Endothelial cell of umbilical vein (primary cell): ENCODE measurements around the gene RBM33. TPM values are rescaled to one million over a fixed set of nuclear protein-coding genes. Genes with fewer than 3 reads are reported as not detected.

Source experiments
- BruUV-seq: library from RNA; stranded (reverse); fragments of 400-500 nt; replicated peaks from 2 replicates; lab custom pipeline; 2021; lab: Mats Ljungman, UMichigan
- CTCF ChIA-PET: fragments of 300-600, 350-600 bp; sonication (Branson Sonifier 250); formaldehyde crosslinking; loops from one replicate; lab custom pipeline; 2021; ENCODE audit warnings: antibody characterized with exemption, inconsistent platforms; lab: Charles Lee
- POLR2A ChIA-PET: fragments of 300-600, 350-600 bp; sonication (Branson Sonifier 250); formaldehyde crosslinking; loops from one replicate; lab custom pipeline; 2021; ENCODE audit warnings: antibody characterized with exemption, inconsistent platforms; lab: Charles Lee
- DNase-seq: peaks from one replicate; pipeline ENCODE4 v3.0.0-alpha.2; 2011; ENCODE audit warnings: low read depth, low spot score
- FAIRE-seq: peaks from 2 replicates; lab custom pipeline; 2011; peaks lifted over from hg19 to GRCh38; lab: Jason Lieb, UNC
- H2AFZ ChIP-seq: 2 replicates; pipeline ENCODE4 v1.6.0; 2012; ENCODE audit warnings: low read depth, low read length, control low read depth, inconsistent platforms
- H3K27ac ChIP-seq: 2 replicates; pipeline ENCODE4 v1.5.1; 2011; ENCODE audit warnings: low read depth, mild to moderate bottlenecking, control low read depth, low read length, moderate library complexity; ENCODE audit not compliant: insufficient read depth
- H3K27me3 ChIP-seq, 2 experiments: 2 replicates each; pipeline versions ENCODE4 v1.6.0 to v1.6.1; 2011; ENCODE audit warnings: low read length in 2 of 2, mixed read lengths in 1 of 2; ENCODE audit not compliant: control insufficient read depth in 2 of 2, insufficient read depth in 2 of 2
- H3K36me3 ChIP-seq, 2 experiments: 2 replicates in 1 of 2; 3 replicates in 1 of 2; pipeline ENCODE4 v1.5.1; 2011; ENCODE audit warnings: low read length in 2 of 2, mild to moderate bottlenecking in 1 of 2, moderate library complexity in 1 of 2; ENCODE audit not compliant: control insufficient read depth in 2 of 2, insufficient read depth in 2 of 2; ENCODE audit errors: extremely low read depth in 1 of 2
- H3K4me1 ChIP-seq: 3 replicates; pipeline ENCODE4 v1.5.1; 2011; ENCODE audit warnings: mild to moderate bottlenecking, low read length; ENCODE audit not compliant: control insufficient read depth, insufficient read depth; ENCODE audit errors: extremely low read depth
- H3K4me2 ChIP-seq: 2 replicates; pipeline ENCODE4 v1.6.1; 2011; ENCODE audit warnings: low read length, control low read depth, mixed read lengths; ENCODE audit not compliant: insufficient read depth
- H3K4me3 ChIP-seq, 3 experiments: fragments of 200-600 bp in 1 of 3; sonication (generic), shearing (Covaris generic) in 1 of 3; replicated peaks in 1 of 3; 2 replicates each; pipeline ENCODE4 v1.5.1; 2011 to 2016; ENCODE audit warnings: control low read depth in 3 of 3, low read length in 3 of 3, mild to moderate bottlenecking in 2 of 3, inconsistent platforms in 1 of 3, low read depth in 1 of 3, moderate library complexity in 1 of 3; ENCODE audit not compliant: insufficient read depth in 1 of 3
- H3K79me2 ChIP-seq: 2 replicates; pipeline ENCODE4 v1.6.0; 2012; ENCODE audit warnings: low read length, inconsistent platforms; ENCODE audit not compliant: control insufficient read depth, insufficient read depth
- H3K9ac ChIP-seq: replicated peaks from 2 replicates; pipeline ENCODE3; 2011; ENCODE audit warnings: low read length, control low read depth; ENCODE audit not compliant: insufficient read depth; ENCODE audit errors: extremely low read depth
- H3K9me1 ChIP-seq: replicated peaks from 3 replicates; pipeline ENCODE4 v1.6.0; 2011; ENCODE audit warnings: mild to moderate bottlenecking, low read length; ENCODE audit not compliant: control insufficient read depth, insufficient read depth; ENCODE audit errors: extremely low read depth
- H3K9me3 ChIP-seq: replicated peaks from 2 replicates; pipeline ENCODE4 v1.5.1; 2012; ENCODE audit warnings: low read length, inconsistent platforms; ENCODE audit not compliant: control insufficient read depth, insufficient read depth
- H4K20me1 ChIP-seq: replicated peaks from 2 replicates; pipeline ENCODE3; 2011; ENCODE audit warnings: mild to moderate bottlenecking, low read length; ENCODE audit not compliant: control insufficient read depth, insufficient read depth; ENCODE audit errors: extremely low read depth
- EZH2 ChIP-seq: IDR thresholded peaks from 2 replicates; pipeline ENCODE4 v1.6.1; 2012; ENCODE audit warnings: borderline replicate concordance, low read depth, mild to moderate bottlenecking, moderate library complexity, low read length, inconsistent platforms; ENCODE audit not compliant: severe bottlenecking
- FOS ChIP-seq: IDR thresholded peaks from 2 replicates; pipeline ENCODE4 v1.6.1; 2011; ENCODE audit warnings: mild to moderate bottlenecking, low read length, moderate library complexity, borderline replicate concordance; ENCODE audit not compliant: insufficient read depth
- GATA2 ChIP-seq: IDR thresholded peaks from 2 replicates; pipeline ENCODE4 v1.7.0; 2011; ENCODE audit warnings: low read depth, mild to moderate bottlenecking, moderate library complexity, mixed read lengths, low read length; ENCODE audit not compliant: insufficient read length, insufficient read depth
- JUN ChIP-seq: IDR thresholded peaks from 2 replicates; pipeline ENCODE4 v1.6.1; 2011; ENCODE audit warnings: borderline replicate concordance, low read depth; ENCODE audit not compliant: insufficient read length, insufficient read depth
- MYC ChIP-seq: IDR thresholded peaks from one replicate; pipeline ENCODE4 v1.6.1; 2011; ENCODE audit warnings: mild to moderate bottlenecking, low read depth, low read length
- POLR2A ChIP-seq: IDR thresholded peaks from 2 replicates; pipeline ENCODE4 v1.6.1; 2012; ENCODE audit warnings: low read depth, mild to moderate bottlenecking, control low read depth, low read length
- POLR2AphosphoS5 ChIP-seq: IDR thresholded peaks from 2 replicates; pipeline ENCODE4 v1.6.1; 2012; ENCODE audit warnings: low read depth, mild to moderate bottlenecking, control low read depth, low read length, moderate library complexity; ENCODE audit not compliant: insufficient read depth
- dilution Hi-C: fragments of 300-500 bp; cut with MboI; formaldehyde crosslinking; loops from one replicate; pipeline ENCODE4 v1.15.0; 2019; ENCODE audit warnings: low sequenced_read_pairs; ENCODE audit not compliant: extremely low pct_ligation_motif_present
- intact Hi-C: fragments of 100-400 bp; cut with micrococcal nuclease; formaldehyde crosslinking; loops from one replicate; pipeline ENCODE4 v1.10.0; 2022
- polyA plus RNA-seq, 4 experiments: library from polyadenylated mRNA; depleted of rRNA in 3 of 4; stranded (reverse) in 3 of 4; unstranded in 1 of 4; fragments of >200 nt; gene quantifications; 2 replicates each; pipeline versions ENCODE4 v1.2.1 to v1.2.3, GENCODE V29; 2011 to 2012; ENCODE audit warnings: missing spikeins in 1 of 4
- total RNA-seq: library from RNA; stranded (reverse); gene quantifications from 2 replicates; pipeline ENCODE4 v1.2.3, GENCODE V29; 2021
- TF ChIP-seq, protein P1 (sequence below), 2 donors: IDR thresholded peaks; 1 replicate in 1 of 2; 2 replicates in 1 of 2; pipeline ENCODE4 v1.5.1; 2011; ENCODE audit warnings: low read length in 2 of 2, mild to moderate bottlenecking in 2 of 2, moderate library complexity in 2 of 2, control low read depth in 1 of 2, inconsistent platforms in 1 of 2, low read depth in 1 of 2; ENCODE audit not compliant: insufficient read depth in 1 of 2; ENCODE audit errors: extremely low read depth in 1 of 2
- TF ChIP-seq, protein P2 (sequence below): IDR thresholded peaks from 2 replicates; pipeline ENCODE4 v1.6.1; 2011; ENCODE audit not compliant: insufficient read depth, insufficient read length

Gene RBM33
- total and polyA plus RNA-seq, 2 donors (not counting 3 experiments of a cell fraction or from before 2014, with no cell fraction given): 16.2 to 68.2 TPM

DNA sequence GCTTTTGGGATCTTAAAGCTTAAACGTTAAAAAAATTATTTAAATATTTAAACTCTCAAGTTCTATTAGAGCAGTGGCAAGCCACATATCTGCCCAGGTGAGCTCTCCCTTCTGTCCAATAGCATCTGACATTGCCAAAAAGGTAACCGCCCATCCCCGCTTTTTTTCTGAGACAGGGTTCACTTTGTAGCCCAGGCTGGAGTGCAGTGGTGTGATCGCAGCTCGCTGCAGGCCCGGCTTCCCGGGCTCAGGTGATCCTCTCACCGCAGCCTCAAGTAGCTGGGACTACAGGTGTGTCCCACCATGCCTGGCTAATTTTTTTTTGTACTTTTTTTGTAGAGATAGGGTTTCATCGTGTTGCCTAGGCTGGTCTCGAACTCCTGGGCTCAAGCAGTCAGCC is 83.2 kb downstream of the RBM33 start:
- H3K9me1 ChIP-seq: no peaks in the 10 kb centered on the region
- no TSS peak for BruUV-seq
- FAIRE-seq (no peak), DNase-seq (no peak)
- ChIA-PET POLR2A (no interaction called here), CTCF (interaction anchor here (1.8 kb wide), 1 partner anchor 129 kb away, joined by 12 read pairs; no protein-coding TSS in a partner anchor)
- TF ChIP-seq, protein P1, sequence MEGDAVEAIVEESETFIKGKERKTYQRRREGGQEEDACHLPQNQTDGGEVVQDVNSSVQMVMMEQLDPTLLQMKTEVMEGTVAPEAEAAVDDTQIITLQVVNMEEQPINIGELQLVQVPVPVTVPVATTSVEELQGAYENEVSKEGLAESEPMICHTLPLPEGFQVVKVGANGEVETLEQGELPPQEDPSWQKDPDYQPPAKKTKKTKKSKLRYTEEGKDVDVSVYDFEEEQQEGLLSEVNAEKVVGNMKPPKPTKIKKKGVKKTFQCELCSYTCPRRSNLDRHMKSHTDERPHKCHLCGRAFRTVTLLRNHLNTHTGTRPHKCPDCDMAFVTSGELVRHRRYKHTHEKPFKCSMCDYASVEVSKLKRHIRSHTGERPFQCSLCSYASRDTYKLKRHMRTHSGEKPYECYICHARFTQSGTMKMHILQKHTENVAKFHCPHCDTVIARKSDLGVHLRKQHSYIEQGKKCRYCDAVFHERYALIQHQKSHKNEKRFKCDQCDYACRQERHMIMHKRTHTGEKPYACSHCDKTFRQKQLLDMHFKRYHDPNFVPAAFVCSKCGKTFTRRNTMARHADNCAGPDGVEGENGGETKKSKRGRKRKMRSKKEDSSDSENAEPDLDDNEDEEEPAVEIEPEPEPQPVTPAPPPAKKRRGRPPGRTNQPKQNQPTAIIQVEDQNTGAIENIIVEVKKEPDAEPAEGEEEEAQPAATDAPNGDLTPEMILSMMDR (IDR thresholded peaks at IDR 0.05; ENCODE audit: extremely low read depth in 1 of 2, insufficient read depth in 1 of 2, low read depth in 1 of 2, low read length in 2 of 2): no peak
- no peak for TF ChIP-seq POLR2AphosphoS5
- no peak for TF ChIP-seq GATA2
- no peak for TF ChIP-seq FOS
- TF ChIP-seq JUN: no peak
- peaks cover 3% of the 10 kb centered on the region for H4K20me1 ChIP-seq
- H3K4me2 ChIP-seq: no peak overlapping the region
- dilution Hi-C loops (no loop called here), intact Hi-C loops (no loop called here)
- H3K4me3 ChIP-seq: no peak overlapping the region
- H3K4me1 ChIP-seq: no peaks in the 10 kb centered on the region
- H3K79me2 ChIP-seq: peaks cover 12% of the 10 kb centered on the region
- no peak overlapping the region for H3K27ac ChIP-seq
- no peaks in the 10 kb centered on the region for H3K27me3 ChIP-seq
- no peak overlapping the region for H3K9ac ChIP-seq
- H2AFZ ChIP-seq: no peak overlapping the region
- peaks cover 0 to 6% of the 10 kb centered on the region in 2 experiments for H3K36me3 ChIP-seq
- no peaks in the 10 kb centered on the region for H3K9me3 ChIP-seq

DNA sequence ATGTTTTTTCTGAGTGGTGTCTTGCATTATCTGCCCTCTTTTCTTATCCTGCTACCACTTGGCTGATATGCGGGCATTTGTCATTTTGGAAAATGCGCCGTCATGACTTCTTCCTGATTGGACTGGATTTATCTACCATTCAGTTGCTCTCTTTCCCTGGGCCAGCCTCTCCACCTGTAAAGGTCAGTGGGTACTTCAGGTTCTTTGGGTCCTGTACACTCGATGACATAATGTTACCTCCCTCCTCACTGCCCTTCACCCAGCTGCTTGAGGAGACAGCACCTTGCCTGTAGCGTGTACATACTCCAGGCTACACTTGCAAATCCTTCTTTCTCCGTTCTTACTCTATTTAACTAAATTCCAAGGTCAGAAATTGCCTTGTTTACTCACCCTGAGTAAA is 83.7 kb downstream of the RBM33 start:
- BruUV-seq: no TSS peak
- intact Hi-C loops: no loop called here
- Histone ChIP-seq H3K9me1 (no peaks in the 10 kb centered on the region), H3K27me3 (no peaks in the 10 kb centered on the region), H3K4me1 (no peaks in the 10 kb centered on the region), H3K79me2 (peaks cover 15% of the 10 kb centered on the region), H3K9me3 (no peaks in the 10 kb centered on the region), H3K36me3 (peaks cover 0 to 5% of the 10 kb centered on the region in 2 experiments), H3K4me2 (no peak overlapping the region), H3K9ac (no peak overlapping the region), H3K4me3 (no peak overlapping the region), H3K27ac (no peak overlapping the region), H2AFZ (no peak overlapping the region), H4K20me1 (peaks cover 3% of the 10 kb centered on the region)
- ChIA-PET POLR2A (no interaction called here), CTCF (interaction anchor here (1.8 kb wide), 1 partner anchor 129 kb away, joined by 12 read pairs; no protein-coding TSS in a partner anchor)
- FAIRE-seq (no peak), DNase-seq (no peak)
- TF ChIP-seq JUN (no peak), FOS (no peak), EZH2 (no peak), GATA2 (no peak), MYC (no peak), POLR2A (no peak), POLR2AphosphoS5 (no peak)
- TF ChIP-seq, protein P2, sequence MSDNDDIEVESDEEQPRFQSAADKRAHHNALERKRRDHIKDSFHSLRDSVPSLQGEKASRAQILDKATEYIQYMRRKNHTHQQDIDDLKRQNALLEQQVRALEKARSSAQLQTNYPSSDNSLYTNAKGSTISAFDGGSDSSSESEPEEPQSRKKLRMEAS: no peak
- TF ChIP-seq, protein P1 (IDR thresholded peaks at IDR 0.05; ENCODE audit: extremely low read depth in 1 of 2, insufficient read depth in 1 of 2, low read depth in 1 of 2, low read length in 2 of 2): no peak
- dilution Hi-C loops: no loop called here
